HG03097 (cell line): ENCODE measurements around the gene MPZ.
"Not testable (repeated sequence)": the region's sequence is repeated elsewhere in the genome, so short reads cannot be mapped to it uniquely, and the experiment has no call there.

Experiments used
- ATAC-seq: cut with Tn5 transposase; IDR thresholded peaks from one replicate; pipeline ENCODE4 v1.9.1; 2021; ENCODE audit not compliant: unreplicated experiment, low FRiP score

MPZ gene

DNA sequence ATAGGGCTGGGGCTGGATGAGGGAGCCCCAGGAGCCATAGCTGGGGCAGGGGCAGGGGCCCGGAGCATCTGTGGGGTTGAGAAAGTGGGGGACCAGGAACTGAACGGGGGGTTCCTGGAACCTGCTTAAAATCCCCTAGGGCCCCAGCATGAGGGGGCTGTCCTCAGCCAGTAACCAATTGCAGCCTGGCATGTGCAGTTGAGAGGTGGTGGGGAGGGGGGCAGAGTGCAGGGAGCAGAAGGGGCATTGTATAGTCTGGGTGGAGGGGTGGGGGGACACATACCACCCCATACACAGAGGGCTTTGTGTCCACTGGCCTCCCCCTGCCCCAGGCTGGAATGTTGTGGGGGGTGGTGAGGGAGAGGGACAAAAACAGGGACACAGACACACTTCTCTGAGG lies at the start of gene MPZ:
MPZ (minus strand) TSS at position 101 of the 400 bp plus-strand sequence; CDS start at position 38, 63 bp downstream.
- no peak for ATAC-seq

DNA sequence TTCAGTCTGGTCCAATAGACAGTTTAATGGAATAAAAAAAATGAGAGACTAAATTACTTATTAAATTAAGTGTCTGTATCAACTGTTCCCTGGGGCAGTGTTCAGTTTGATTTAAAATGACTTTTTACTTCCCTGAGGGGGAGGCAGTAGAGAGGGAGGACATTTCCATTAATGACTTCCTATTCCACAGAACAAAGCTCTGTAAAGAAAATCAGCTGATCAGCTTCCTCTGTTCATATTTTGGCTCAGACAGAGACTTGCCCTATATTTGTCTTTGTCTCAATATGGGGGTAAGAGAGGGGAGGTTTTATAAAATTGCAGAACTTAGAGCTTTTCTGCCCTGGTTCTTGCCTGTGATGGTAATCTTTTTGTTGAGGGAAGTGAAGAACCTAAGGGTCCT lies 49.5 kb upstream of the MPZ start:
- no peak for ATAC-seq

DNA sequence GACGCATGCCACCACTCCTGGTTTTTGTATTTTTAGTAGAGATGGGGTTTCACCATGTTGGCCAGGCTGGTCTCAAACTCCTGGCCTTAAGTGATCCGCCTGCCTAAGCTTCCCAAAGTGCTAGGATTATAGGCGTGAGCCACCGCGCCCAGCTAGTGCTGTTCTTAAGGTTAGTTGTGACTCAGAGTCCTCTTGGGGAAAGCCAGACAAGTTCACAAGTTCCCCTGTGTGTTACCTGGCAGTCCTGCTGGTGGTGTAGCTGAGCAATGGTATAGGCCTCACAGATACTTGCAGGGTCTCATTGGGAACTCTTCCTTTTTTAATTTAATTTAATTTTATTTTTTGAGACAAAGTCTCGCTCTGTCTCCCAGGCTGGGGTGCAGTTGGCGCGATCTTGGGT lies 47.3 kb upstream of the MPZ start:
- ATAC-seq, result no peak

- ATAC-seq, result no peak
Observed at GRCh38 chr1:161351482-161351881, 41.7 kb upstream of the MPZ start.

GRCh38 chr1:161350671-161351070 lies 40.9 kb upstream of the MPZ start:
- ATAC-seq, result no peak

- ATAC-seq, result no peak
Observed at GRCh38 chr1:161342821-161343220, 33.1 kb upstream of the MPZ start.

DNA sequence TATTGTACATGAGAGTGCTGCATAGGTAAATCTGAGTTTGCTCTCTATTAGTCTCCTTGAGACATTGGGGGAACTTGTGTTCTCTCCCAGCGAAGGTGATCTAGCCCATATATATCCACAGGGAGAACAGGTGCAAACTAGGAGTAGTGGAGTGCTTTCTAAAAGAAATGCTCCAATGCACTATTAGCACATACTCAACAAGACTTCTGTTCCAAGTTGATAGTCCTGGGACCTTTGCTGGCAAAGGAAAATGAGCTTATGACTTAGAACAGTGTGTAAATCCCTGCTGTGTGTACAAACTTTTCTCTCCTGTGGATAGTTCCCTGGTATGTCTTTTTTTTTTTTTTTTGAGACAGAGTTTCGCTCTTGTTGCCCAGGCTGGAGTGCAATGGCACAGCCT lies 32.4 kb upstream of the MPZ start:
- ATAC-seq, result no peak

DNA sequence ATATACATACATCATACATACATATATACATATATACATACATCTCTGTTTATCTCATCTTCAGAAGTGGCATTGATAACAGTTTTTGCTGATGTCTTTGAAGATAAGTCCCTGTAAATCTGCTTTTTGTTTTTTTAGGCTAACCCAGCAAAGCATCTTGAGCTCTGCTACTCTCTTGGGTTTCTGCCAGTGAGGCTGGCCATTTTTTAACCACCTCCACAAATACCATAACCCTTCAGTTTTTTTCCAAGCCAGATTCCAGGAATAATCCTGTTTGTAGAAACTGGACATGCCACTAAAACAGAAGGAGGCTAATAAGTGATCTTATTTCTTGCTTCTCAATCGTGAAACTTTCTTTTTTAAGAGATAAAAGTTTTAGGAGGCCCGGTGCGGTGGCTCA lies 26.0 kb upstream of the MPZ start:
- ATAC-seq, result no peak

GRCh38 chr1:161333166-161333565 lies 23.4 kb upstream of the MPZ start:
- ATAC-seq, result no peak

GRCh38 chr1:161330346-161330745 lies 20.6 kb upstream of the MPZ start:
- ATAC-seq, result no peak

DNA sequence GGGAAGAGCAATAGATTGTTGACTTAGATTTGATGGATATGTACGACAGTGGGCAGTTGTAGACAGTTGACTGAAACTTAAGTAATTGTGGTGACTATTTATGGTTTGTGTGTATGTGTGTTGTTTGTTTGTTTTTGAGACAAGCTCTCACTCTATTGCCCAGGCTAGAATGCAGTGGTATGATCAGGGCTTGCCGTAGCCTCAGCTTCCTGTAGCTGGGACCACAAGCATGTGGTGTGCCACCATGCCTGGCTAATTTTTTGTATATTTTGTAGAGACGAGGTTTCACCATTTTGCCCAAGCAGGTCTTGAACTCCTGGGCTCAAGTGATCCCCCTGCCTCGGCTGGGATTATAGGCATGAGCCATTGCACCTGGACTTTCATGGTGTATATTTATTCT lies 14.3 kb upstream of the MPZ start:
- ATAC-seq, result no peak

DNA sequence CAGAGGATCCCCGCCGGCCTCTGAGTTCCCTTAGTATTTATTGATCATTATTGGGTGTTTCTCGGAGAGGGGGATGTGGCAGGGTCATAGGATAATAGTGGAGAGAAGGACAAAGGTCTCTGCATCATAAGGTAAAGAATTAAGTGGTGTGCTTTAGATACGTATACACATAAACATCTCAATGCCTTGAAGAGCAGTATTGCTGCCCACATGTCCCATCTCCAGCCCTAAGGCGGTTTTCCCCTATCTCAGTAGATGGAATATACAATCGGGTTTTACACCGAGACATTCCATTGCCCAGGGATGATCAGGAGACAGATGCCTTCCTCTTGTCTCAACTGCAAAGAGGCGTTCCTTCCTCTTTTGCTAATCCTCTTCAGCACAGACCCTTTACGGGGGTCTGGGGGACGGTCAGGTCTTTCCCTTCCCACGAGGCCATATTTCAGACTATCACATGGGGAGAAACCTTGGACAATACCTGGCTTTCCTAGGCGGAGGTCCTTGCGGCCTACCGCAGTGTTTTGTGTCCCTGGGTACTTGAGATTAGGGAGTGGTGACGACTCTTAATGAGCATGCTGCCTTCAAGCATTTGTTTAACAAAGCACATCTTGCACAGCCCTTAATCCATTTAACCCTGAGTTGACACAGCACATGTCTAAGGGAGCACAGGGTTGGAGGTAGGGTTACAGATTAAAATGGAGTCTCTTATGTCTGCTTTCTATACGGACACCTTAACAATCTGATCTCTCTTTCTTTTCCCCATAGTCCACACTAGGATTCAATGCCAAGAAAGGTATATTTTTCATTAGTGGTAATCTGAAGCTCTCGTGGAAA lies 6.3 kb upstream of the MPZ start:
- not testable (repeated sequence) for ATAC-seq

- ATAC-seq, result peak; percentile 87
Observed at GRCh38 chr1:161314201-161314981, 4.6 kb upstream of the MPZ start, which contains the start of gene SDHC. SDHC (plus strand) TSS chr1:161314381; CDS start chr1:161314406, 25 bp downstream.

- peak; percentile 9 for ATAC-seq
Observed at GRCh38 chr1:161313554-161314200, 3.9 kb upstream of the MPZ start.

GRCh38 chr1:161311595-161312181 lies 1.9 kb upstream of the MPZ start:
- ATAC-seq, result no peak

DNA sequence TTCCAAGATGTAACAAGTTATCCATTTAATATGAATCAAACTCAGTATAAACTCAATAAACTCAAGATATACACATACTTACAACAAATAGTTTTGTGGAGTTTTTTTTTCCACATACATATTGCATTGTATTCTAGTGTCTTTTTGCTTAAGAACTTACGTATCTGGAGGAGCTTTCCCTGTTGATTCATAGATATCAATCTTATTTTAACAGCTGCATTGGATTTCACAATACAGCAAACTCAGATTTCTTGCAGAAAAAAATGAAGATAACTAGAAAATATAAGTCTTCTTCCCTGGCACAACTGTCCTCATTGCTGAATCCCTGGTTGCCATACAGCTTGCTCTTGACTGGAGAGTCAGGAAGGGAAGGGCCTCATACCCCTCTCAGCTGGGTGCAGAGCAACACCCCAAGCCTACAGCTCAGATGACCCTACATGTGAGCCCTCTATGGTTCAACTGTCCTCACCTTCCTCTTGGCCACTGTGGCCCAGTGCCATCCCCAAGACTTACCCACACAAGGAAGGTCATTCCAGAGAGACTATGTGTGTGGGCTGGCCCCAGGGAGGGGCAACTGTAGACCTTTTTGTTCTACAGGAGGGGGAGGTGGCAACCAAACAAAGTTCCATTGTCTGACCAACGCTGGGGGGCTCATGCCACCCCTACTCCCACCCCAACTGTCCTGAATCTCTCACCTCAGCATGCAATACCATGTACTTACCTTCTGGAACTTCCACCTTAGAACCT lies 1.7 kb downstream of the MPZ start:
- ATAC-seq, result no peak

DNA sequence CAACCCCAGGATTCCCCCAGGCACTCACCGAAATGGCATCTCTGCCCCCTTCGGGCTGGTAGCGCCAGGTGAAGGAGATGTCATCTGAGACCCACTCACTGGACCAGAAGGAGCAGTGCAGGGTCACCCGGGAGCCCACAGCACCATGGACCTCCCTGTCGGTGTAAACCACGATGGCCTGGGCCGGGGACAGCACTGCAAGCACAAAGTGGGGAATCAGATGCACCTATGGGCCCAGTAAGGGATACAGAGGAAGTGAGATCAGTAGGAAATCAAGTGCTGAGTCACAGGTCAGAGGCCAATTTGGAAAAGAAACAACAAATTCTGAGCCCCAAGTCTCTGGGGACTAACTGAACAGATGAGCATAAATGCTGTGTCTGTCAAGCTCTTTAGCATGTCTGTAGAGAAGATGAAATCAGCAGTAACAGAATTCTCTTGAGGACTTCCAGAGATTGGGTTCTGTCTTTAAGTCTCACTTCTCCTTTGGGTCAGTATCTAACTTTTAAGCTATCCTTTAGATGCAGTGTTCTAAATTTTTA lies 2.5 kb downstream of the MPZ start:
- no peak for ATAC-seq

DNA sequence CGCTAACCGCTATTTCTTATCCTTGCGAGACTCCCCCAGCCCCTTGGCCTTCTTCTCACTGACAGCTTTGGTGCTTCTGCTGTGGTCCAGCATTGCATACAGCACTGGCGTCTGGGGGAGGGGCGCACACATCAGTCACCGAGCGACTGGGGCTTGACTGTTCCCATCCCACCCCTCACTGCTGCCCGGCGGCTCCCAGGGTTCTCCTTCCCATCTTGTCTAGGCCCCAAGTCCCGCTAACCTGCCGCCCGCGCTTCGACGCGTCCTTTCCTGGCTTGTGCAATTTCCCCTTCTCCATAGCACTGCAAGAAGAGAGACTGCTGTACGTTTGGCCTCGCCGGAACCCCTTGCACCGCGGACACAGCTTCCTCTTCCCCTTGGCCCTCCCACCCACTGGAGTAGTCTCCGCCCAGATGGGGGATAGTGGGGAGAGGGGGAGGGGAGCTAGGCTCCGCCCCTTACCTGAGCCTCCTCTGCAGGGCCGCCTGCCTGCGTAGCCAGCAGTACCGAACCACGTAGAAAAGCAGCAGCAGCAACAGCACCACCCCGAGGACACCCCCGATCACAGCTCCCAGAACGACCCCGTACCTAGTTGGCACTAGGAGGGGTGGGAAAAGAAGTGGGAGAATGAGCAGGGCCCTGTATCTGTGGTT lies 3.8 kb downstream of the MPZ start:
- peak; percentile 57 for ATAC-seq
